Stimulated activated CD8-positive, alpha-beta memory T cell treated with anti-CD3 and anti-CD28 coated beads, Interleukin-7, amount 100 ng/mL, for 24 hours (primary cell): ENCODE data around the gene GLUL.

Source experiments
- DNase-seq: peaks from one replicate; pipeline ENCODE4 v3.0.0-alpha.2; 2020; ENCODE audit warnings: low read depth

GLUL gene

DNA sequence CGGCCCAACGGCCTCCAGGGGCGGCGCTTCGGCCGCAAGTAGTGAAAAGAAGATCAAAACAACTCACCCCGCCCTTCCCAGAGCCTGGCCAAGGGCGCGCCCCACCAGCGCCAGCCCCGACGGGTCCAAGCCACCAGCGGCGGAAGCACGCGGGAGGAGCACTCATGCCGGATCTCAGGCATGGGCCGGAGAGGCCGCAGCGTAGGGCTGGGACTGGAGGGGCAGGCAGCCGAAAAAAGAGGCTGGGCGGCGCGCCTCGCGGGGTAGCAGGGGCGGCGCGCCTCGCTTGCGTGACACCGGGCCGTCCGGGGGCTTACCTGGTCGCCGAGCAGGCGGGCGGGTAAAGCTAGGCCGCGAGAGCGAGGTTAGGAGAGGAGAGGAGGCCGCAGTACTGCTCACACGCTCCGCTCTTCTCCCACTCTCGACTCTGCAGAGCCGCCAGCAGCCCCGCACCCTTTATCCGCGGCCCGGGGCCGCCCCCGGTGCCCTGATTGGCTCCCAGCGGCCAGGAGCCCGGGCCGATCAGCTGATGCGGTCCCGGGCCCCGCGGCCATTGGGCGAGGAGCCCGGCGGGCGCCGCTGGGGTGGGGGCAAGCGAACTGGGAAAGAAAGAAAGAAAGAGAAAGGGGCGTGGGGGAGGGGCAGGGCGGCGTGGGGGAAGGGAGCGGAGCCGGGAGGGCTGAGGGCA is at the start of gene GLUL:
Gene GLUL (minus strand): TSS at position 429 of the 688 bp plus-strand sequence. CDS start 3,053 bp downstream, outside the sequence.
- DNase-seq: no peak

DNA sequence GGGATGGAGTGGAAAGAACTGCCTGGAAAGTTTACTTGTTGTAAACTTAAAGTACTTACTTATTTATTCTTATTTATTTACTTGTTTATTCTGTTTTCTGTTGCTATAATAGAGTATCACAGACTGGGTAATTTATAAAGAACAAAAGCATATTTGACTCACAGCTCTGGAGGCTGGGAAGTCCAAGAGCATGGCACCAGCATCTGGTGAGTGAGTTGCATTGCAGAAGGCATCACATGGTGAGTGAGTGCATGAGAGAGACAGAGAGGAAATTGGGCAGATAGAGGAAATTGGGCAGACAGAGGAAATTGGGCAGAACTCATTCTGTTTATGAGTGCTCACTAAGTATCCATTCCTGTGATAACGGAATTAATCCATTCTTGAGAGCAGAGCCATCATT is 46.7 kb upstream of the GLUL start:
- DNase-seq: no peak

DNA sequence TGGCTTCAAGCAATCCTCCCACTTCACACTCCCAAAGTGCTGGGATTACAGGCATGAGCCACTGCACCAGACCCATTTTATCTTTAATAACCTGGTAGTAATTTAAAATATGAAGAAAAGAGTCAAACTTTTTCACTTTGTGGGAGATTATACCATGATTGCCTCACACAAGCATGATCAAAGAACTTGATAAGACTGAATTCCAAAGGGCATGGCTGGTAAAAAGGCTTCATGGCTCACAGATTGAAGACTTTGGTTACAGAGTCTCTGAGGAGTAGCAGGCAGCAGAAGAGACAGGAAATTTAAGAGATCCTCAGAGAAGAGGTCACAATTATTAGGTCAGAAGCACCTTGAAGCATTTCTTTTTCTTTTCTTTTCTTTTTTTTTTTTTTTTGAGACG is 42.0 kb upstream of the GLUL start:
- no peak for DNase-seq

DNA sequence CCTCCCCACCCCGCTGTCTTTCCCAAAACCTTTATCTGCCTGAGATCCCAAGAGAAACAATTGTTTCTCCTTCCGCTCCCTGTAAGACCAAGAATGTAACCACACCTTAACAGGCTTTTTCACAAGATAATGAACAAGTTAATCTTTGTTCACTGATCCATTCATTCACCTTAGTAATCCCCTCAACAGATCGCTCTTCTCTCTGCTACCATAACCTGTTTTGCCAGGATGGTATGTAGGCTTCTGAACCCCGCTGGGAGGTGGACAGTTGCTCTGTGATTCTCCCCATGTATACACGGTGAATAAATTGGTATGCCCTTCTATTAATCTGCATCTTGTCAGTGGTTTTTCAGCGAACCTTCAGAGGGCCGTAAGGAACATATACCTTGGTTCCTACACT is 39.7 kb upstream of the GLUL start:
- no peak for DNase-seq

DNA sequence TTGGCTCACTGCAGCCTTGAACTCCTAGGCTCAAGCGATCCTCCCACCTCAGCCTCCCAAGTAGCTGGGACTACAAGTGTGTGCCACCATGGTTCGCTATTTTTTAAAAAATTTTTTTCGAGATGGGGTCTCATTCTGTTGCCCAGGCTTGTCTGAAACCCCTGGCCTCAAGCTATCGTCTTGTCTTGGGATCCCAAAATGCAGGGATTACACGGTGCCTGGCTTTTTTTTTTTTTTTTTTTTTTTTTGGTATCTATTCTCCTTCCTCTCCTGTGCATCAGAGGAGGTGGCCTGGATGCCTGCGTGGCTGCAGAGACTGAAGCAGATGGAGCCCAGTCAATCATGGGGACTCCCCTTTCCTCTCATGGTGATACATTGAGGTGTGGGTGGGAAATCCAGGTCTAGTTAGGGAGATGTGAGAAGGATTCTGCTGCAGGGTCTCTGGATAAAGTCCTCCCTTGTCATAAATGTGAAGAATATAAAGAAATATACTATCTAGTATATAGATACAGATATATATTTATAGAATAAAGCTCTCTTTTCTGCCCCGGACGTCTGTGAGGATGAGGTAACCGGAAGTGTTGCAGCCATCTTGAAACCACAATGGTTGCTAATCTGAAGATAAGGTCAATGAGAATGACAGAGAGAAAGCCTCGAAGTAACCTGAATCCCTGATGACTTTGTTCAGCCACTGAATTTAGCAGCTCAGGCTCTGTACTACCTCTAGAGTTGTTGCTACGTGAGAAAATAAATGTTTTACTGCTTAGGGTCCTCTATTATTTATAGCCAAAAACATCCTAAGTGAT is 38.9 kb upstream of the GLUL start:
- no peak for DNase-seq

DNA sequence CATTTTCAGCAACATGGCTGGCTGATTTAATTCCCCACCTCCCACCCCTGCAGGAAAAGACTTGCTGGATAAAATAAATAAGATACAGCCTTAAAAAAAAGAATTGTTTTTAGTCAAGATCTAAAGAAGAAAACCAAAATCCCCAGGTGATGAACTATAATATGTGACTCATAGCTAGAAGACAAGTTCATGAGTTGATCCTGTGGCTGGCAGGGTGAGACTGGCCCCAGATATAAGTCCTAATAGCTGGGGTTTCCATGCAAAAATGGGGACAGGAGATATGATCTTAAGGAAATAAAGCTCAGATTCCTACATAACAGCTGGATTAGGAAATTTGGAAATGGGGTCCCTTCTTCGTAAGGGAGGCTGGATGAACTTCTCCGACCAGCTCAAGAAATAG is 36.5 kb upstream of the GLUL start:
- no peak for DNase-seq

DNA sequence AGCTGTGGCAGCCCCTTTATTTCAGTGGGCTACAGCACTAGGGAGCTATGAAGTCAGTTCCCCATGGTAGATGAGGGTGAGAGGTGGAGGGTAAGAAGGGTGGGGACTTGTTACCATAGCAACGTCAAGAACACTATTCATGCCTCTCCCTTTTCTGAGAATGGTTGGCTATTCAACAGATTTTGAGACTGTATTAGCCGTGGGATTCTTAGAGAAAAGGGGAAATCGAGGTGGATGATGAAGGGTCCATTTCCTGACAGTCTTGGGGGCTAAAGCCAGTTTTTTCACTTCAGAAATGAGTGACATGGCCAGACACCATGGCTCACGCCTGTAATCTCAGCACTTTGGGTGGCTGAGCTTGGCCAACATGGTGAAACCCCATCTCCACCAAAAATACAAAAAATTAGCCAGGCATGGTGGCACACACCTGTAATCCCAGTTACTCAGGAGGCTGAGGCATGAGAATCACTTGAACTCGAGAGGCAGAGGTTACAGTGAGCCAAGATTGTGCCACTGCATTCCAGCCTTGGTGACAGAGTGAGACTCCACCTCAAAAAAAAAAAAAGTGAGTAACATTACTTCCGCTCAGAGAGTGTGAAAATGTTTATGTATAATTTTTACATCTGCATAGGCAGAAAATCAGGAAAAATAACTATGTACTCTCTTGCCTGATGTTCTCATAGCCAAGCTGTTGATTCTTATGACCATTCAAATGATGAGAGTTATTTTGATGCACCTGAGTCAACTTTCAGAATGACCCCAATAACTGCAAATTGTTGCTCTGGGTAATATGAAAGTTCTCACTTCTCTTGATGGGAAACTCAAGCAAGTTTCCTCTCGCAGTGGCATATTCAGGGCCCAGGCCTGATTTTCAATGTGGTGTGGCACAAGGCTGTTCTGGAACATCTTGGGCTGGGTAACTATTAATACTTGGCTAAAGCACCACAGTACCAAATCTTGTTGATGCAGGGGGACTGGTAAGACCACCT is 35.1 kb upstream of the GLUL start:
- DNase-seq: no peak

DNA sequence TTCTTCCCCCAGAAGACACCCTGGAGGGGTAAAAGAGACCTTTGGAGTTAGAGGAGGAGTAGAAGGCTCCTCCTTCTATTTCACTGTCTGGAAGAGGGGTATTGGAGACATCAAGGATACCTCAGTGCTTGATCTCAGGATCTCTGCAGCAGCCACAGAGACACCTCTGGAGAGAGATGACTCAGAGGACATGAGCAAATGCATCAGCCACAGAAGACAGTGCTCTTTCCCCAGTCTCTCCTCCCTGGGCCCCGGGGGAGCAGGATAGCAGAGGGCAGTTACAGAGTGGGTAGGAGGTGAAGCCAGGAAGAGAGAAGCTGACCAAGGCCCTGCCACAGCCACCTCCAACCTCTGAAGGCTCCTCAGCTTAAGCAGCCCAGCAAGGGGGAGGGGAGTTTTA is 24.2 kb upstream of the GLUL start:
- no peak for DNase-seq

DNA sequence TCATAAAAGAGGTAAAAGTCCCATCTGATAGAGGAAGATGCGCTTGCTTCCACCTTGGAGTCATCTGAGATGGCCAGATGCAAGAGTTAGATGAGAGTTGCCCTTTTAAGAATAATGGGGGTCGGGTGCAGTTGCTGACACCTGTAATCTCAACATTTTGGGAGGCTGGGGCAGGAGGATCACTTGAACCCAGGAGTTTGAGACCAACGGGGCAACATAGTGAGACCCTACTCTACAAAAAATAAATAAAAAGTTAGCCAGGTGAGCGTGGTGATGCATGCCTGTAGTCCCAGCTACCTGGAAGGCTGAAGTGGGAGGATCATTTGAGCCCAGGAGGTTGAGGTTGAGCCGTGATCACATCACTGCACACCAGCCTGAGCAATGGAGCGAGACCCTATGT is 22.4 kb upstream of the GLUL start:
- no peak for DNase-seq

DNA sequence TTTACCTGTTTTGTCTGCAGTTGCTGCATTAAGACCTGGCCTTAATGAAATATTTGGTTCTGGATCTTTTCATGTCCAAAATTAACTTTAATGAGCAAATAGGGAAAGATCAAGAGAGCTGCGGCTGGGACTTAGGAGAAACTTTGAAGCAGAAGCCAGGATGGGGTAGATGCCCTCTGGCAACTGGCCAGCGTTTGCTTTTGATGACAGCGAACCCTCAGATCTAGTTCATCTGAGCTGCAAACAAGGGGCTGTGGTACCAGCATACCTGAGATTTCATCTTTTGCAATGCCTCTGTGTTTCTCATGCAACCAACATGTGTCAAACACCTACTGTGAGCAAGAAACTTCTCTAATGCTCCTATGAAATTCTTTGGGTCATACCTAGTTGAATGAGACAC is 21.9 kb upstream of the GLUL start:
- DNase-seq: no peak

DNA sequence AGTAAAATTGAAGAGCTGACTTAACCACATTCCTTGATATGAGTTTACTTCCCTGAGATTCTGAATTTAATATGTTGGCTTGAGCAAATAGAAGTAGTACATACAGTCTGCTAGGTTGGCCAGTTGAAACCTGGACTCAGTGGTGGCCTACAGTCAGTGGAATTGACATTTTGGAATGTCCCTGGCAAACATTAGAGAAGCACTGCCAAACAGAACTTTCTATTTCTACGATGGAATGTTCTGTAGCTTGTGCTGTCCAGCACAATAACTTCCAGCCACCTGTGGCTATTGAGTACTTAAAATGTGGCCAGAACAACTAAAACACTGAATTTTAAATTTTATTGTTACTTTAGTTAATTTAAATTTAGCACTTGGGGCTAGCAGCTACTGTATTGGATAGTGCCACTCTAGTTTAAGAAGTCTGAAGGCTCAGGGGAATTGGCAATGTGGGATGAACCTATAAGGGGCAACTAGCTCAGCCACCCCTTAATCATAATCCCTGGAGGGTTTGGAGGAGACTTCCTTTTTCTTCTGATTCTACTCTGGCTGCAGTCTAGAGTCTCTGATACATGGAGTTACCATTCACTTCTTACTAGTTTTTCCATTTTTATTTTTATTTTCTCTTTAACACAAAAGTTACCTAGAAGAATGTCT is 19.2 kb upstream of the GLUL start:
- DNase-seq: no peak

DNA sequence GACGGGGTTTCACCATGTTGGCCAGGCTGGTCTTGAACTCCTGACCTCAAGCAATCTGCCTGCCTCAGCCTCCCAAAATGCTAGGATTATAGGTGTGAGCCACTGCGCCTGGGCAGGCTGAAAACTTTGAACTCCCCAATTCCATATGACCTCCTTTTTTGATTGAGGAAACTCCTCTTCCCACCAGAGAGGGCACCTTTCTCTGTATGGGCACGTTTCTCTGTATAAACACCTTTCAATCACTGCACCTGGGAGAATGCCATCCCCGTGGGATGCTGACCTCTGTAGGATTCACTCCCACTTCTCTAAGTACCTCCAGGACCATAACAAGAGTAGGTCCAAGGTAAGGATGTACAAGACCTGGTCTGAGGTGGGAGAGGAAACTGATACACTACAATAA is 18.5 kb upstream of the GLUL start:
- DNase-seq: no peak

DNA sequence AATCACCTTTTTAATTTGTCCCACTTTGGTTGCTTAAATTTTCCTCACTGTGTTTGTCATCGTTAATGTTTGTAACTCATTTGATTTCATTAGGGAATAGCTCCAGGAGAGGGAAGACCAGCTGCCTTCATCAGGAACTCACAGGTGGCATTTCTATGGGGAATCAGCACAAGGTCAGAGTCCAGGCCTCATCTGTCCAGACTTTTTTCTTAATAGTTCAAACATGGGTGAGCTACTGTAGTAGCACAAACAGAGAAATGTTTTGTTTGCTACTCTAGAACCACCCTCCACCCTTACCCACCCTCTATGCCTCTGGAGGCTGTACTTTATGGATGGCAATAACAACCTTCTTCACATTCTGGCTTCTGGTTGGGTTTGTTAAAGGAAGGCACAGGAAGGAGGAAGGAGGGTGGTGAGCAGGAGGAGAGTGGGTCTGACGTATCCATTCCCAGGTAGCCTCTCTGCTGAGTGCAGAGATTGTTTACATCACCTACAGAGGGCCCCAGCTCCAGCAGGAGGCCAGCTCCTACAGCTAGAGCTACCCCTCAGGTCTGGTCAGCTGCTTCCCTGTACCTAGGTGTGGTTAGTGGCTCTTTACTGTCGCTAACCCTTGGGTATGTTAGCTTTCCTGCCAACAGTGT is 17.0 kb upstream of the GLUL start:
- no peak for DNase-seq

DNA sequence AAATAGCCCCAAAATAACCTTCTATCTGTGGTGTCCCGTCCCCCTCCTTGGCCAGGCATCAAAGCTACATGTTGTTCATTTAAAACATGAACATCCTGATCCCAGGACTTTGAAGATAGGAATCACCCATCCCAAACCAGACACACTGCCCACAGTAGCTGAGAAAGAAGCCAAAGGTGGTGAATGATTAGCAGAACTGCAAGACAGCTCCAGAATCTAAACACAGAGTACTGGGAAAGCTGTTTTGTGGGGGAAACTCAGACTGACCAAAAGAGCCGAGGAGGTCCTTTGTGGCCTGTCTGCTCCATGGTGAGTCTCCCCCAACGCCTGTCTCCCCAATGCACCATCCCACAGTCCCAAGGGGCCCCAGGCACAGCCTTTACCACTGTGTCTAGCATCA is 16.1 kb upstream of the GLUL start:
- no peak for DNase-seq

DNA sequence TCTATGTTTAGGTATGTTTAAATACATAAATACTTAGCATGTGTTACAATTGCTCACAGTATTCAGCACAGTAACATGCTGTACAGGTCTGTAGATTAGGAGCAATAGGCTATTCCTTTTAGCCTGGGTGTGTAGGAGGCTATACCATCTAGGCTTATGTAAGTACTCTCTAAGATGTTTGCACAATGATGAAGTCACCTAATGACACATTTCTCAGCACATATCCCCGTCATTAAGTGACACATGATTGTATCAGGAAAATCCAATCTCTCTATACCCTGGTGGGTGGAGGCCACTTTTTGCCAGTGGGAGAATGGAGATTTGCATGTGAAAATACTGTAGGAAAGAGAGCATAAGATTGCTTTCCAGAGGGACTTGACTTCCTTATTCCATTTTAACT is 14.4 kb upstream of the GLUL start:
- no peak for DNase-seq

DNA sequence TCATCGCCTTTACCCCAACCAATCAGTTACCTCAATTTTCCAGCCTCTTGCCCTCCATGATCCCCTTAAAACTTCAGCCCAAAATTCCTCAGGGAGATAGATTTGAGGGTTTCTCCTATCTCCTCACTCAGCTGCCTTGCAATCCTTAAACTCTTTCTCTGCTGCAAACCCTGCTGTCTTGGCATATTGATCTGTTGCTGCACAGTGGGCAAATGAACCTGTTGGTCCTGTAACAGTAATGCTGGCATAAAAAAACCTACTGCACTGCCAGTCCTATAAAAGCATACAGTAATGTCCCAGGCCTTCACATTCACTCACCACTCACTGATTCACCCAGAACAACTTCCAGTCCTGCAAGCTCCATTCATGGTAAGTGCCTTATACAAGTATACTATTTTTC is 14.0 kb upstream of the GLUL start:
- DNase-seq: no peak

DNA sequence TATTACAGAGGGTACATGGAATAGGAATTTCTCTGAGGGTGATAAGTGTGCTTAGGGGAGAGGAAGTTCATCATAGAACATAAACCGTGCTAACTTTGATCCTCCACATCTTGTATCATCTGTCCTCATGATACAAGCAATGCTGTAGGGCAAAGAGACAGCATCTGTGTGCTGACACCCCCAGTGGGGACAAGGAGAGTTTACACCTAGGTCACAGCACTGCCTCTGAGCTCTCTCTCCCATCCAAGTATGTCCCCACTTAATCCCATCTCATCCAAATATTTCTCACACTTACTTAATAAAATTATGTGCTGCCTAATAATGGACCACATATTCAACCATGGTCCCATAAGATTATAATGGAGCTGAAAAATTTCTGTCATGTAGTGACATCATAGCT is 13.2 kb upstream of the GLUL start:
- no peak for DNase-seq

DNA sequence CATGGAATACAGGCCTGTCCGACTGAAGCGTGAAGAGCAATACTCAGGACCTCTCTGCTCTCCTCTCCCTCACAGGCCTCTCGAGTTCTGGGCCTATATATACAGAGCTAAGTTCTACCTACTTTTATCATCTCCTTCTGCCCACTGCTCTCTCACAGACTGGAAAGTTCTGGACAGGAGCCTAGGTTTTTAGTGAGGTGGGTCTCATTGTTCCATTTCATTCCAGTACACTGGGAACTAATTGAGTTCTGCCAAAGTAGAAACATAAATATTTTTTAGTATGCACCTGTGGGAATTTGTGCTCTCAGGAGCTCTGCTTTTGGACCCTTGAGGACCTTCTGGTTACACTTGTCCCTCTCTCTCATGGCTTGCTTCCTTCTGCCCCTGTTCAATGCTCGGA is 9.0 kb upstream of the GLUL start, which contains the start of gene TEDDM1:
Gene TEDDM1 (minus strand): TSS at position 101 of the 400 bp plus-strand sequence. CDS start 182 bp downstream, outside the sequence.
- no peak for DNase-seq

DNA sequence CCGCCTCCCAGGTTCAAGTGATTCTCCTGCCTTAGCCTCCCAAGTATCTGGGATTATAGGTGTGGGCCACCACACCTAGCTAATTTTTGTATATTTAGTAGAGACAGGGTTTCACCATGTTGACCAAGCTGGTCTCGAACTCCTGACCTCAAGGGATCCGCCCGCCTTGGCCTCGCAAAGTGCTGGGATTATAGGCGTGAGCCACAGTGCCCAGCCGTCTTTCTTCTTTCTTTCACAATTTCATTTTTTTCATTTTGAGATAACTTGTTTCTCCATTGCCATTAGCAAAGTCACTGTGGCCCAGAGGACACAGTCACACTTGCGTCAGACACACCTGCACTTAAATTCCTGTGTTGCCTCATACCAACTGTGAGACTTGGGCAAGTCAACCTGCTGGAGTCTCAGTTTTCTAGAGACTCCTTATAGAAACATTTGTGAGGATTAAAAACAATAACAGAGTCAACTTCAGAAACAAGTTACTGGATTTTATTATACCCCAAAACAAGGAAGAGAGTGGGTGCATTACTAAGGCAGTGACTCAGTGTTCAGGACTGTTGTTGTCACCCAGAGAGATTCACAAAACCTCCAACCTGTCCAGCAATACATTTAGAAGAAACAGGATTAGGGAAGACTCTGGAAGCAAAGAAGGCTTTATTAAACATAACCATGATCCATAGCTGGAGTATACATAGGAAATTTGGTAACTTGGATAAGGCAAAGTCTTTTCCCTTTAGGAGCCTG is 6.2 kb upstream of the GLUL start:
- no peak for DNase-seq

DNA sequence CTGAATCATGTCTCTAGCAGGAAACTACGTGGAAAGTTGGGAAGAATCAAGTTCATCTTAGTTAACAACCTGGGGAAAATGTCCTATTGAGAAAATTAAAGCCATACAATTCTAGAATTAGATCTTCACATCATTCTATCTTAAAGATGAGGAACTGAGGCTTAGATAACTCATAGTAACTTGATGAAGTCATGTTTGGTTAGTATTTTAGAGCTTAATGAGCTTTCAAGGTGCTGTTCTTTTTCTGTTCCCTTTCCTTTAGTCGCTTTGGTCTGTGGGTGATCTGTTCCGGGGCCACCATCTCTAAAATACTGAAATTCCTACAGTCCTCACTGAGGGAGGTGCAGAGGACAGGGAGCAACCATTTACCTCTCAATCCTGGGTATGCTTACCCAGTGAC is 4.3 kb upstream of the GLUL start:
- DNase-seq: no peak
